ENCODE measurements around the gene AIFM3.

AIFM3 gene

GRCh38 chr22:20985720-20986119 lies 18.7 kb downstream of the AIFM3 start:
- H3K4me3 Mint-ChIP-seq: no peak overlapping the region
- no peak overlapping the region for H3K27ac Mint-ChIP-seq

DNA sequence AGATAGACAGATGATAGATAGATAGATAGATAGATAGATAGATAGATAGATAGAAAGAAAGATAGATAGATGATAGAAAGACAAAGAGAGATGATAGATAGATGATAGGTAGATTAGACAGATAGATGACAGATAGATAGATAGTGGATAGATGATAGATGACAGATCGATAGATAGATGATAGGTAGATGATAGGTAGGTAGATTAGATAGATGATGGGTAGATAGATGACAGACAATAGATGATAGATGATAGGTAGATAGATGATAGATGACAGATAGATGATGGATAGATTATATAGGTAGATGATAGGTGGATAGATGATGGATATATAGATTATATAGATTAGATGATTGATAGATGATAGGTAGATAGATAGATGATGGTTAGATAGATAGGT lies 19.3 kb downstream of the AIFM3 start:
- Mint-ChIP-seq H3K9me3 (ENCODE audit: low read depth) (no peaks in the 10 kb centered on the region), H3K36me3 (peaks cover 10% of the 10 kb centered on the region), H3K4me3 (no peak overlapping the region), H3K27me3 (no peaks in the 10 kb centered on the region), H3K4me1 (ENCODE audit: low read depth) (peaks cover 21% of the 10 kb centered on the region), H3K27ac (no peak overlapping the region)

More at GRCh38 chr22:20985720-20986119, 18.7 kb downstream of the AIFM3 start:
- Mint-ChIP-seq H3K4me1 (ENCODE audit: low read depth) (peaks cover 28% of the 10 kb centered on the region), H3K9me3 (ENCODE audit: low read depth) (no peaks in the 10 kb centered on the region), H3K36me3 (peaks cover 10% of the 10 kb centered on the region), H3K27me3 (no peaks in the 10 kb centered on the region)

DNA sequence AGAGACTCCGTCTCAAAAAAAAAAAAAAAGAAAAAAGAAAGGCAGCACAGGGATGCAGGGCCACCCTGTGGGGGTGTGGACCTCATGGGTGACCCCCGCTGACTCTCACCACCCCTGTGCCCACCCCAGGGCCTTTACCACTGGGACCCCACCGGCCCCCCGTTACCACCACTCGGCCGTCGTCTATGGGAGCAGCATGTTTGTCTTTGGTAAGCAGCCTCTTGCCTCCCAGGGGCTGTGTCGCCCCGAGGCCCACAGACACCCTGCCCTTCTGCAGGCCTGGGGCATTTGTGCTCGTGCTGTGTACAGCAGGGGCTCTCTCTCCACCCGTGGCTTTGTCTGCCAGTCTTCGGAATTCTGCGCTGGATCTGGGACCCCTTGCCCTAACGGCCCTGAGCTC lies 20.3 kb downstream of the AIFM3 start:
- H3K4me3 Mint-ChIP-seq: no peak overlapping the region
- H3K9me3 Mint-ChIP-seq (ENCODE audit: low read depth): no peaks in the 10 kb centered on the region
- peaks cover 10% of the 10 kb centered on the region for H3K36me3 Mint-ChIP-seq
- H3K27me3 Mint-ChIP-seq: no peaks in the 10 kb centered on the region
- H3K4me1 Mint-ChIP-seq (ENCODE audit: low read depth): peaks cover 18% of the 10 kb centered on the region
- no peak overlapping the region for H3K27ac Mint-ChIP-seq

- Mint-ChIP-seq H3K36me3 (peaks cover 10% of the 10 kb centered on the region), H3K27me3 (no peaks in the 10 kb centered on the region), H3K27ac (no peak overlapping the region), H3K4me1 (ENCODE audit: low read depth) (peaks cover 8% of the 10 kb centered on the region), H3K4me3 (no peak overlapping the region), H3K9me3 (ENCODE audit: low read depth) (no peaks in the 10 kb centered on the region)
Measured at GRCh38 chr22:20988573-20989322, 21.7 kb downstream of the AIFM3 start.

GRCh38 chr22:20989323-20990138 lies 22.5 kb downstream of the AIFM3 start:
- Mint-ChIP-seq H3K4me3 (no peak overlapping the region), H3K9me3 (ENCODE audit: low read depth) (no peaks in the 10 kb centered on the region), H3K27ac (no peak overlapping the region), H3K36me3 (peaks cover 6% of the 10 kb centered on the region), H3K4me1 (ENCODE audit: low read depth) (peaks cover 4% of the 10 kb centered on the region), H3K27me3 (no peaks in the 10 kb centered on the region)

DNA sequence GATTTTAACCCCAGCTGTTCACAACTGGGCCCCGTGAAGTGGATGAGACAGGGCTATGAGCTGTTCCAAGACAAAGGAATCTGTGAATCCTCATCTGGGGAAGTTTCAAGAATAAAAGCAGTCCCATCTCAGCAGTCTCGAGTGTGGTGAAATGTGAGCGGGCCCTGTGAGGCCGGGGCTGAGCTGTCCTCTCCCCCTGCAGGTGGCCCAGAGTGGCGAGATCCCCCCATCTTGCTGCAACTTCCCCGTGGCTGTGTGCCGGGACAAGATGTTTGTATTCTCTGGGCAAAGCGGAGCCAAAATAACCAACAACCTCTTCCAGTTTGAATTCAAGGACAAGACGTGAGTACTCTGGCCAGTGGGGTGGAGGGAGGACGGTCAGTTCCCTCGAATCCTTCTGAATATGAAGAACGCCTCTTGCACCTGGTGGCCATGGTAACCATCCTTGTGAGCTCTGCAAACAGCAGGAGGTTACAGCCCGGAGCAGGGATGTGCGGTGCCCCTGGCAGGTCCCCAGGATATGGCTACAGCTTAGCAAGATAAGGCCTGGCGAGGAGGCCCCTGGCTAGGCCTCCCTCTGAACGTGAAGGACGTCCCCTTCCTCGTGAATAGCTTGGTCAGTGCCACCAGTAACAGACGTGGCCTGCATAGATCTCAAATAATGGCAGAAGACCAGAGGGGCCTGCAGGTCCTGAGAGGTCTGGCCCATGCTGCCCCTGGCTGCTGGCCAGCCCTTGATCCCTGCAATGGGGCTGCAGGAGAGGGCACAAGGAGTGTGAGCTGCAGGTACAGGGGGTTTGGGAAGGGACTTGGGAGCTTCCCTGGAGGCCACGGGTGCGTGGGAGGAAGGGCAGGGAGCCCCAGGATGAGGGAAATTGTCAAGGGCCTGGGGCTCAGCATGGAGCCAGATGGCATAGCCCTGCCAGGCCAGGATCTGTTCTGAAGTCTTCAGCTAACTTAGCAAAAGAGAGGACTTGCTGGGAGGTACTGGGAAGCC lies 23.4 kb downstream of the AIFM3 start:
- Mint-ChIP-seq H3K27ac (no peak overlapping the region), H3K27me3 (no peaks in the 10 kb centered on the region), H3K36me3 (peaks cover 6% of the 10 kb centered on the region), H3K9me3 (ENCODE audit: low read depth) (no peaks in the 10 kb centered on the region), H3K4me1 (ENCODE audit: low read depth) (peaks cover 4% of the 10 kb centered on the region), H3K4me3 (peak overlapping the region; percentile 7)

DNA sequence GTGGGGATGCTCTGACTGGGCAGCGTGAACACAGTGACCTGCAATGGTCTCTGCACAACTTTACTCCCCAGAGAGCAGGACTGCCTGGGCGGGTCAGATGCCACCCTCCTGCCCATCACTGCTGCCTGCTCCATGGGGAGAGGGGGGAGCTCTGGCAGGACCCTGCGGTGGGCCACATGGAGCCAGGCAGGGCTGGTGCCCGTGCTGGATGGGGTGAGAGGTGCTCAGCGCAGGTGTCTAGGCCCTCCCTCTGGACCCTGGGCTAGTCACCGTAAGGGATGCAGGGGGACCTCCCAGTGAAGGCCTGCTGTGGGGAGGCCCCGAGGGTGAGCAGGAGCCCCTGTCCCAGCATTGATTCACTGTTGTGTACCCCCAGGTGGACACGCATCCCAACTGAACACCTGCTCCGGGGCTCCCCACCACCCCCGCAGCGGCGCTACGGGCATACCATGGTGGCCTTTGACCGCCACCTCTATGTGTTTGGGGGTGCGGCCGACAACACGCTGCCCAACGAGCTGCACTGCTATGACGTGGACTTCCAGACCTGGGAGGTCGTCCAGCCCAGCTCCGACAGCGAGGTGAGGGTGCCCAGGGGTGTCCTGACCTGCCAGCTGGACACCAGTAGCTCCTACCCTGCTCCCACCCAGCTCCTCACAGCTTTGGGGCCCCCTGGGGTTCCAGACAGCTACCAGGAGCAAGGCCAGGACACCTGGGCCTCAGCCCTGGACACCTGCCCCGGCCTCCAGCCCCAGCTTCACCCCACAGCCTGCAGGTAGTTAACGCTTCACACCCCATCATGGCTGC lies 24.4 kb downstream of the AIFM3 start:
- Mint-ChIP-seq H3K9me3 (ENCODE audit: low read depth) (no peaks in the 10 kb centered on the region), H3K4me3 (no peak overlapping the region), H3K27me3 (no peaks in the 10 kb centered on the region), H3K36me3 (peaks cover 3% of the 10 kb centered on the region), H3K27ac (no peak overlapping the region), H3K4me1 (ENCODE audit: low read depth) (peaks cover 4% of the 10 kb centered on the region)

GRCh38 chr22:20992056-20992442 lies 25.0 kb downstream of the AIFM3 start:
- no peaks in the 10 kb centered on the region for H3K27me3 Mint-ChIP-seq
- H3K4me1 Mint-ChIP-seq (ENCODE audit: low read depth): peaks cover 4% of the 10 kb centered on the region
- H3K27ac Mint-ChIP-seq: no peak overlapping the region
- no peaks in the 10 kb centered on the region for H3K36me3 Mint-ChIP-seq
- H3K4me3 Mint-ChIP-seq: no peak overlapping the region
- H3K9me3 Mint-ChIP-seq (ENCODE audit: low read depth): no peaks in the 10 kb centered on the region

GRCh38 chr22:20992456-20993303 lies 25.6 kb downstream of the AIFM3 start:
- H3K9me3 Mint-ChIP-seq (ENCODE audit: low read depth): no peaks in the 10 kb centered on the region
- H3K27ac Mint-ChIP-seq: no peak overlapping the region
- H3K4me3 Mint-ChIP-seq: no peak overlapping the region
- H3K27me3 Mint-ChIP-seq: no peaks in the 10 kb centered on the region
- H3K36me3 Mint-ChIP-seq: no peaks in the 10 kb centered on the region
- H3K4me1 Mint-ChIP-seq (ENCODE audit: low read depth): peaks cover 4% of the 10 kb centered on the region

DNA sequence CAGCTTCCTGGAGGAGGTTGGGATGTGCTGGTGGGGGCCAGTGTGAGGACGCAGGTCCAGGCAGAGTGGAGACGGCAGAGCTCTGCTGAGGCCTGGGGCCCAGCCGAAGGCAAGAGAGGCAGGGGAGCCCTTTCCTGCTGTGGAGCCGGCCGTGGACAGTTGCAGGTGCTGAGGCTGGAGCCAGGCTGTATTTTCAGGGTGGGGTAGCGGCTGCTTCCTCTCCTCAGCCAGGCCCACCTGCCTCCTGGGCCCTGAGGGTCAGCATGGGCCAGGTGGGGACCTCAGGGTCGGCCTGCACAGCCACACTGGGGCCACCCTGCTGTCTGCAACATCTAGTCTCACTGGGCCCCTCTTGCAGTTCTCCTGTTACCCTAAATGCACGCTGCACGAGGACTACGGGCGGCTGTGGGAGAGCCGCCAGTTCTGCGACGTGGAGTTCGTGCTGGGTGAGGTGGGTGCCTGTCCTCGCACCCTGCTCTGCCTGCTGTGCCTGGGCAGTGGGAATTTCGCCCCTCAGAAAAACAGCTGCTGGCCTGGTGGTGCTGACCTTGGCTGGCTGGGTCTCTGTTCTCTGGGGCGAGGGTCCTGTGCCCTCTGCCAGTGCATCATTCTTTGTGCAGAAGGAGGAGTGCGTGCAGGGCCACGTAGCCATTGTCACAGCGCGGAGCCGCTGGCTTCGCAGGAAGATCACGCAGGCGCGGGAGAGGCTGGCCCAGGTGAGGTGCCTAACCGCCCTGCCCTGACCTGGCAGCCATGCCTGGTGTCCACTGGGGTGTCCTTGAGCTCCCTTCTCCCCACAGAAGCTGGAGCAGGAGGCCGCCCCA lies 26.5 kb downstream of the AIFM3 start:
- H3K4me3 Mint-ChIP-seq: no peak overlapping the region
- H3K4me1 Mint-ChIP-seq (ENCODE audit: low read depth): peaks cover 4% of the 10 kb centered on the region
- H3K27ac Mint-ChIP-seq: no peak overlapping the region
- H3K36me3 Mint-ChIP-seq: no peaks in the 10 kb centered on the region
- no peaks in the 10 kb centered on the region for H3K27me3 Mint-ChIP-seq
- no peaks in the 10 kb centered on the region for H3K9me3 Mint-ChIP-seq (ENCODE audit: low read depth)

- no peak overlapping the region for H3K4me3 Mint-ChIP-seq
- H3K27me3 Mint-ChIP-seq: no peaks in the 10 kb centered on the region
- H3K4me1 Mint-ChIP-seq (ENCODE audit: low read depth): peaks cover 7% of the 10 kb centered on the region
- H3K36me3 Mint-ChIP-seq: no peaks in the 10 kb centered on the region
- no peaks in the 10 kb centered on the region for H3K9me3 Mint-ChIP-seq (ENCODE audit: low read depth)
- no peak overlapping the region for H3K27ac Mint-ChIP-seq
Measured at GRCh38 chr22:20994128-20994901, 27.3 kb downstream of the AIFM3 start.

GRCh38 chr22:20994902-20995241 lies 27.8 kb downstream of the AIFM3 start:
- peaks cover 5% of the 10 kb centered on the region for H3K4me1 Mint-ChIP-seq (ENCODE audit: low read depth)
- no peaks in the 10 kb centered on the region for H3K36me3 Mint-ChIP-seq
- H3K4me3 Mint-ChIP-seq: no peak overlapping the region
- H3K9me3 Mint-ChIP-seq (ENCODE audit: low read depth): no peaks in the 10 kb centered on the region
- no peak overlapping the region for H3K27ac Mint-ChIP-seq
- H3K27me3 Mint-ChIP-seq: no peaks in the 10 kb centered on the region

Measured in activated naive CD8-positive, alpha-beta T cell (primary cell).